SK-MEL-5 (cell line): Measurements from ENCODE around the gene UQCRH. TPM values are rescaled to one million over a fixed set of nuclear protein-coding genes. Genes with fewer than 3 reads are reported as not detected.

Experiments used
- DNase-seq: peaks from one replicate; pipeline ENCODE4 v3.0.0-alpha.2; 2016; ENCODE audit warnings: low read depth, low spot score
- in situ Hi-C: cut with HindIII; loops from 2 replicates; pipeline ENCODE4 v1.10.0; 2016; ENCODE audit warnings: low sequenced_read_pairs, high pct_unique_total_duplicates, low pct_unique_long_range_greater_than_20kb
- polyA plus RNA-seq, 2 experiments: library from polyadenylated mRNA; depleted of rRNA; stranded (reverse); fragments of >200 nt; gene quantifications; 2 replicates each; pipeline ENCODE4 v1.2.3, GENCODE V29; 2015
- total RNA-seq: library from RNA; depleted of rRNA; stranded (reverse); fragments of >200 nt; shearing (Covaris generic); gene quantifications from 2 replicates; pipeline ENCODE4 v1.2.3, GENCODE V29; 2014; rRNA removed

UQCRH gene
- total RNA-seq: 653 and 801 TPM in 2 replicates
- 400 and 541 TPM in 2 replicates for polyA plus RNA-seq (2015; cell fraction: cytosol; rRNA removed)
- 93.4 and 144 TPM in 2 replicates for polyA plus RNA-seq (2015; cell fraction: nucleus; rRNA removed)

DNA sequence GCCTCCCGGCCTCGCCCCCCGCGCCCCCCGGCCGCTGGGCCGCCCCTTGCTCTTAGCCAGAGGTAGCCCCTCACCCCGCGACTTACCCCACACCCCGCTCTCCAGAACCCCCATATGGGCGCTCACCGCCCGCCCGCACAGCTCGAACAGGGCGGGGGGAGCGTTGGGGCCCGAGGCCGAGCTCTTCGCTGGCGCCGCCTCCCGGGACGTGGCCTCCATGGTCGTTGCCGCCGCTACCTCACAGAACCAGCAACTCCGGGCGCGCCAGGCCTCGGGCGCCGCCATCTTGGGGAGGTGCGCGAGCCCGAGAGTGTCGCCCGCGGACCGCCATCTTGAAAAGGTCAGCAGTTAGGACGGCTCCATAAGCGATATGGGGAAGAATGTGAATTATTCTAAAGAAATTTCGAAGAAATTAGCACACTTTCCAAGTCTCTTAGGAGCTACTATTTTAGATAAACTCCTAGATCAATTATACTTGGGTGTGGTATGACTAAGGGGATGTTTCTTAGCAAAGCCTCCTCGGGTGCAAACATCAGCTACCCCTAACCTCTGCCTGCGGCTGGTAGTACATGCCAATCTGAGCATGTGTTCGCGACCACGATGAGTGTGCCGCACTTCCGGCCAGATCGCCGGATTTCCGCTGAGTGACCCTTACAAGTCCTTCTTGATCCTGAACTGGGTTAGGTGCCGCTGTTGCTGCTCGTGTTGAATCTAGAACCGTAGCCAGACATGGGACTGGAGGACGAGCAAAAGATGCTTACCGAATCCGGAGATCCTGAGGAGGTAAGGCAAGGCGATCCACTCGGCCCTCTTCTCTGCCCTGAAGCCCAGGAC, at the start of gene UQCRH, which contains the start of gene LRRC41:
Gene UQCRH, plus strand, starts transcription at position 661 of the 834 bp plus-strand sequence. Its CDS starts 69 bp downstream, at position 730.
Gene LRRC41, minus strand, starts transcription at position 579 of the 834 bp plus-strand sequence. Its CDS starts 294 bp downstream, at position 285.
- DNase-seq: peak; percentile 95
- in situ Hi-C loops: no loop called here

GRCh38 chr1:46254668-46255067, 48.8 kb upstream of the UQCRH start:
- DNase-seq: no peak
- in situ Hi-C loops: no loop called here

DNA sequence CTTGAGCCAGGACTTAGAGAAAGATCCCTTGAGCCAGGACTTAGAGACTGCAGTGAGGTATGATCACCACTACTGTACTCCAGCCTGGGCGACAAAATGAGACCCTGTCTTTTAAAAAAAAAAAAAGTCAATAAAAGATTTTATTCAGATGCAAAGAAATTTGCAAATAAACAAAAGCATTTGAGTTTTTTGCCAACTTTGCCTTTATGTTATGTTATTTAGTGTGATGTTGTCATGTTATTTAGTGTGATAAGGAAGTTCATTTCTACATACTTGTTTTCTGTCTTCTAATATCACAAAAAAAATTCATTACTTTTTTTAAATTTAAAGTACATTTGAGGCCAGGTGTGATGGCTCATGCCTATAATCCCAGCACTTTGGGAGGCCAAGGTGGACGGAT, 47.0 kb upstream of the UQCRH start:
- no peak for DNase-seq
- in situ Hi-C loops: no loop called here

GRCh38 chr1:46262508-46262907, 41.0 kb upstream of the UQCRH start:
- DNase-seq: no peak
- in situ Hi-C loops: no loop called here

- in situ Hi-C loops: no loop called here
- no peak for DNase-seq
These were observed 40.4 kb upstream of the UQCRH start for GRCh38 chr1:46263146-46263545.

DNA sequence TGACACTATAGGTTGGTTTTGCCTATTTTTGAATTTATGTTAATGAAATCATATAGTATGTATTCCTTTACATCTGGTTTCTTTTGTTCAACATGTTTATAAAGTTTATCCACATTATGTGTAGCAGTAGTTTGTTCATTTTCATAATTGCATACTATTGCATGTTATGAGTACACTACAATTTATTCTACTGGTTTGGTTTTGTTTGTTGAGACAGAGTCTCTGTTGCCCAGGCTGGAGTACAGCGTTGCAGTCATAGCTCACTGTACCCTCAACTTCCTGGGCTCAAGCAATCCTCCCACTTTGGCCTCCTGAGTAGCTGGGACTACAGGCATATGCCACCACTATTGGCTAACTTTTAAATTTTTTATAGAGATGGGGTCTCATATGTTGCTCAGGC, 34.9 kb upstream of the UQCRH start:
- DNase-seq: no peak
- in situ Hi-C loops: no loop called here

DNA sequence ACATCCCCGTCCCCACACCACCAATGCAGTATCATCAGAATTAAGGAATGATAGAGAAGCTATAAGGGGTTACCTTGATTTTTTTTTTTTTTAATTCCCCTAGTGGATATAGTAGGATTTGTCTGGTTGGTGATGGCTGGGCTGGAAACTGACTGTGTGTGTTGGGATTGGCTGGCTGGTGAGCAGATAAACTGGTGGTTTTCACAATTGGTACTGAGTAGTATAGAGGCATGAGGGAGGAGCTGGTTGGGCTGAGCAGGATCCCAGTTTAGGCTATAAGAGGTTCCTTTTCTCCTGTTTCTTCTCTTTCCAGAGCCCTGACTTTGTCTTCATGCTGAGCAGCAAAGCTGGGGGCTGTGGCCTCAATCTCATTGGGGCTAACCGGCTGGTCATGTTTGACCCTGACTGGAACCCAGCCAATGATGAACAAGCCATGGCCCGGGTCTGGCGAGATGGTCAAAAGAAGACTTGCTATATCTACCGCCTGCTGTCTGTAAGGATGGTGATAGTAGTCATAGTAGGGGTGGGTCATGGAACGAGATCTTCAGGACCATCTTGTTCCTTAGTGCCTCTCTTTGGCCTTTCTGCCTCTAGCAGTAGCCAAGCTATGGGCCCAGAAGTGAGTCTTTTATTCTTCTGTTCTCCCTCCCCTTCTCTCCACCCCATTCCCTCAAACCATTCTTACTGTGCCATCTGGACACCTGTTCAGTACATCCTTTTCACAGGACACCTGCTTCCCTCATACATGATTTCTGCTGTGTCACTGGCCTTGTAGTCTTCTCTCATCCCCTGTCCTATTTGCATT, 29.1 kb upstream of the UQCRH start:
- peak; percentile 24 for DNase-seq
- in situ Hi-C loops: no loop called here

GRCh38 chr1:46275030-46275337, 28.5 kb upstream of the UQCRH start:
- DNase-seq: no peak
- in situ Hi-C loops: no loop called here

- no peak for DNase-seq
- in situ Hi-C loops: no loop called here
These were observed 25.7 kb upstream of the UQCRH start for GRCh38 chr1:46277658-46278373.

GRCh38 chr1:46278807-46279206, 24.7 kb upstream of the UQCRH start:
- in situ Hi-C loops: no loop called here
- no peak for DNase-seq

- in situ Hi-C loops: no loop called here
- DNase-seq: no peak
These were observed 23.4 kb upstream of the UQCRH start for GRCh38 chr1:46280092-46280491.

DNA sequence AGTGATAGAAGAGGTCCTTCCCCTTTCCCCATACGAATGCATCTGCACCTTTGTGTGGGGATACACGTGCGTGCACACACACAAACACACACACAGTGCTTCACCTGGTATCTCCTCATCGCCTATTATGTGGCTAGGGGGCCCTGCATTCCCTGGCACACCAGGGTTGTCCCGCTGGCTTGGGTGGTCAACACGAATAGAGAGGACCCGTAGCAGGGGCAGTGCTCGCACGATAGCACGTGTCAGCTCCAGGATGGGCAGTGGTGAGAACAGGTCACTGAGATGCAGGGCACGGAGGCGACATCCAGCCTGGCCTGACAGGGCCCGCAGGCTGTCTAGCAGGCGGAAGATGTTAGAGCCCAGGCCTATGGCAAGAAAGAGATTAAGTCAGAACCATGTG, 22.5 kb upstream of the UQCRH start:
- in situ Hi-C loops: no loop called here

DNA sequence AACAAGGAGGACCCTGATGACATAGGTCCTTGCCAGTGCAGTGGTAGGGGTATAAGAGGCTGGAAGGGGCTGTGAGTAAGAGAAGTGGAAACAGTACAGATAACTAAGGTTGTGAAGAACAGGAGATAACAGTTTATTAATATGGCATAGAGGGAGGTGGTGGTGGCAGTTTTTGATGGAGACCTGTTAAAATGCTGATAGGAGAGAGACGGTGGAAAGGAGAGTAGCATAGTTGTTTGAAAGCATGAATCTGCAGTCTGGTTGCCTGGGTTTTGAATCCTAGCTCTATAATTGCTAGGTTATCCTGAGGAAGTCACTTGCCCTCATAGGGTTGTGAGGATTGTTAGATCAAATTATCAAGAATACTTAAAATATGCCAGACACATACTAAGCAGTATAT, 19.4 kb upstream of the UQCRH start:
- in situ Hi-C loops: no loop called here
- no peak for DNase-seq

More for the DNA sequence above, 22.5 kb upstream of the UQCRH start:
- no peak for DNase-seq

DNA sequence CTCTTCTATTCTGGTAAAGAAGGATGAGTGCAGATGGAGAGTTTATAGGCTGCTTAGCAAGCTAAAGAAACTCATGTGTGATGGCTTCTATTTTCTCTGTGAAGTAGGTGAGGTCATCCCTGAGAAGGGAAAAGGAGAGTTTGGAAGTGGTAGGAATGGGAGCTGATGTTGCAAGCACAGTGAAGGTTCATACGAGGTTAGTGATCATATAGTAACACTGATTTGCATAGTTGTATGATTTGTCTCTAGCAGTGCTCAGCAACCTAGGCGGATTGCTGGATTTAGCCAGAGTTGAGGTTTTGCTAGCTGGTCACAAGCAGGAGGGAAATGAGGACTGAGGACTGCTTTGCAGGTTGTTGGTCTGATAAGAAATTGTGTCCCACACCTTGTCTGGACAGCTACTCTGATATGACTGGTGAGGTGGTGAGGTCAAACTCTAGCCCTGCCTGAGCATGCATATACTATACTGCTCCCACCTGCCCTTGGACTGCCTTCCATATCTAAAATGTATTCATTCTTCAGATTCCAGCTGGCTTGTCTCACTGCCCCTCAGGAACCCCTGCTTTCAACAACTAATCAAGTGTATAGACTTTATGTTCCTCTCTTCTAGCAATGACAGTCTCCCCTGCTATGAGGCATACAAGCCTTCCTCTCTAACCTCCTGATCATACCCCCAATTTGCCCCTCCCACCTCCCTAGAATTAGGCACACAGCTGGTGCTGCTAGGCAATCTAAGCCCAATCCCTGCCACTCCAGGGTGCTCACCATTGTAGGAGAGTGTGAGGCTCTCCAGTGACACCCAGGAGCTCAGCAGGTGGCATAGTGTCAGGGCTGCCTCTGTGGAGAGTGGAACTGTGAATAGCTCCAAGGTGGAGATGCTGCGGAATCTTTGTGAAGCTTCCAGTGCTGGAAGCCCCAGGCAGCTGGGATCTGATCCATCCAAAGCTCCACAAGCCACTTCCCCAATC, 18.6 kb upstream of the UQCRH start:
- no peak for DNase-seq
- in situ Hi-C loops: no loop called here

DNA sequence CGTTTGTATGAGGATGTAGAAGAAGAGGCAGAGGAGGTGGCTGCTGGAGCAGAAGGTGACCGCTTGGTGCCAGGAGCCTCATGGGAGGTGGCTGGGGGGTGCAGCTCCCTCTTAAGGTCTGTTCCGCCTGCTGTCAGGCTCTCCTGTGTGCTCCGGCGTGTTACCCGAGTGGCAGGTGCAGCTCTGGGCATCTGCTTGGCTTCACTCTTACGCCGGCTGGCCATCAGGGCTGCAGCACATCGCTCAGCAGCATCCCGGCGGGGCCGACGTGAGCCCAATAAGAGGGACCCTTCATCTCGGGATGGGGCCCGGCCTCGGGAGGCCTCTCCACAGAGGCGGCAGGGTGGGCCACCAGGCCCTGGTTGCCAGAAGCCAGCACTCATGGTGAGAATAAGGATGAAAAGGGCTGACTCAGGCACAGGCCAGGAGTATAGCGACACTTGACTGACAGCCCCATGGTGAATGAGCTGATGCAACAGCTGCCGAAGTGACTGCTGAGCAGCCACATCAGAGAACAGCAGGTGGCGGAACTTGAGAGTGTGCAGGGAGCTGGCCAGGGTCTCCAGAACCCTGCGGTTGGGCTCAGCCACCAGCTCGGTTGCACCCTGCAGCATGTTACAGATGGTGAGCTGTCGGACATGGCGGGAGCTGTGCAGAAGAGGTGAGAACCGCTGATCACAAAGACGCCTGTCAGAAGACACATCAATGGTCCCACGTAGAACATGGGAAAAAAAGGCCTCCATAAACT, 17.6 kb upstream of the UQCRH start:
- in situ Hi-C loops: no loop called here
- DNase-seq: no peak

DNA sequence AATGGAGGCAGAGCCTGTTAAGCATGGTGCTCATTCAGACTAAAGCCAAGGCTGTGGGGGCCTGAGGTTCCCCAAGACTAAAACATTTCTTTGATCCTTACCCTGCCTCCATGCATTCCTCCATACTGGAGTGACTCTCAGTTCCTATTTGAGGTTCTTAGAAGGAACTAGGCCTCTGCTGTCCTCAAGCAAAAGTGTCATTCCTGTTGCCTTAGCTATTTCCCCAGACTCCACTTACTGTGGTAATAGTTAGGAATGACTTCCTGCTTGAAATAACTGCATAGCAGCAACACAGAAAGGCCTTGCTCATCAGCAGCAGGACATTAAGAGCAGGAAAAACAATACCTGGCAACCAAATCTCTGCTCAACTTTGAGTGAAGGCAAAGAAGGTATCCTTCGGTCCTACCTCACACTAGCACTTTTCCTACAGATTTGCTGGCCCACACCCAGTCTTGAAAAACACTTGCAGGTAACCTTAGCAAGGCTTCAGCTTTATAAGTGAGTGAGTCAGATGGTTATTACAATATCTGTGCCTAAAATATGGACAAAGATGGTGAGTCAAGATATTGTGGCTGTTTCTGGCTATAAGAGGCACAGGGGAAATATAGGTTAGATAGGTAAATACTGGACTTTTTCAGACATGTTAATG, 14.9 kb upstream of the UQCRH start:
- no peak for DNase-seq
- in situ Hi-C loops: no loop called here
